HepG2 (cell line): ENCODE data around the gene TSNAXIP1.

ENCODE experiments used
- EZH2 ChIP-seq: conservative IDR thresholded peaks from 2 replicates; pipeline ENCODE4 v1.6.1; 2012; ENCODE audit warnings: mild to moderate bottlenecking, low read depth, low read length, moderate library complexity
- JUND ChIP-seq: sonication (generic); formaldehyde crosslinking; IDR thresholded peaks from 2 replicates; pipeline ENCODE4 v1.8.0; 2022; ENCODE audit warnings: mild to moderate bottlenecking, missing genetic modification reagents
- ZFX ChIP-seq: sonication (generic); formaldehyde crosslinking; IDR thresholded peaks from 2 replicates; pipeline ENCODE4 v1.4.0; 2020; ENCODE audit warnings: mild to moderate bottlenecking, low read depth, missing genetic modification reagents, moderate library complexity
- ZNF766 ChIP-seq: sonication (generic); formaldehyde crosslinking; IDR thresholded peaks from 2 replicates; pipeline ENCODE4 v1.5.0; 2020; ENCODE audit warnings: missing genetic modification reagents, borderline replicate concordance
- ZNF800 ChIP-seq: sonication (generic); formaldehyde crosslinking; IDR thresholded peaks from 2 replicates; pipeline ENCODE4 v1.4.0; 2020; ENCODE audit warnings: missing genetic modification reagents

- TF ChIP-seq ZNF800 (CRISPR knock-in tag) (no peak), ZNF766 (CRISPR knock-in tag) (no peak), ZFX (no peak), EZH2 (no peak), JUND (CRISPR knock-in tag) (no peak)
Measured at GRCh38 chr16:67841198-67841815, 34.6 kb downstream of the TSNAXIP1 start.
